DOHH2 (cell line): ENCODE results near the gene CMIP.

ENCODE experiments used
- H3F3A ChIP-seq: fragments of 200-600 bp; sonication (generic), shearing (Covaris generic); 2 replicates; pipeline ENCODE4 v1.6.0; 2016; ENCODE audit warnings: antibody characterized with exemption, mild to moderate bottlenecking; ENCODE audit not compliant: control insufficient read depth, insufficient read depth
- H3K27ac ChIP-seq: fragments of 200-600 bp; sonication (generic); 2 replicates; pipeline ENCODE4 v1.5.1; 2014; ENCODE audit warnings: low read depth, mild to moderate bottlenecking, low read length, moderate library complexity
- H3K27me3 ChIP-seq: fragments of 200-600 bp; sonication (generic); 2 replicates; pipeline ENCODE4 v1.6.1; 2014; ENCODE audit warnings: mild to moderate bottlenecking, low read length, mixed read lengths; ENCODE audit not compliant: control insufficient read depth
- H3K36me3 ChIP-seq: fragments of 200-600 bp; sonication (generic); 2 replicates; pipeline ENCODE4 v1.6.1; 2014; ENCODE audit warnings: mild to moderate bottlenecking, low read length, moderate library complexity, mixed read lengths; ENCODE audit not compliant: control insufficient read depth
- H3K4me1 ChIP-seq: fragments of 200-600 bp; sonication (generic); 2 replicates; pipeline ENCODE4 v1.6.1; 2014; ENCODE audit warnings: mild to moderate bottlenecking, low read length, mixed read lengths; ENCODE audit not compliant: control insufficient read depth
- H3K4me2 ChIP-seq: fragments of 200-600 bp; sonication (generic); 2 replicates; pipeline ENCODE4 v1.6.0; 2014; ENCODE audit warnings: mild to moderate bottlenecking, low read length, moderate library complexity
- H3K4me3 ChIP-seq: fragments of 200-600 bp; sonication (generic); 2 replicates; pipeline ENCODE4 v1.5.1; 2014; ENCODE audit warnings: mild to moderate bottlenecking, low read length, mixed read lengths
- H3K79me2 ChIP-seq: fragments of 200-600 bp; sonication (generic); 2 replicates; pipeline ENCODE4 v1.6.1; 2014; ENCODE audit warnings: mild to moderate bottlenecking, low read length, mixed read lengths; ENCODE audit not compliant: control insufficient read depth
- H3K9me2 ChIP-seq: fragments of 200-600 bp; sonication (generic); replicated peaks from 2 replicates; pipeline ENCODE4 v1.6.1; 2014; ENCODE audit warnings: mild to moderate bottlenecking, low read length, mixed read lengths; ENCODE audit not compliant: control insufficient read depth
- H3K9me3 ChIP-seq: fragments of 200-600 bp; sonication (generic); 2 replicates; pipeline ENCODE4 v1.6.1; 2014; ENCODE audit warnings: antibody characterized with exemption, low read length, mixed read lengths; ENCODE audit not compliant: control insufficient read depth, insufficient read depth
- H4K20me1 ChIP-seq: fragments of 200-600 bp; sonication (generic); 2 replicates; pipeline ENCODE4 v1.6.0; 2014; ENCODE audit warnings: low read depth, mild to moderate bottlenecking, antibody characterized with exemption, low read length, moderate library complexity; ENCODE audit not compliant: control insufficient read depth, insufficient read depth
- CTCF ChIP-seq: fragments of 200-600 bp; sonication (generic); IDR thresholded peaks from one replicate; pipeline ENCODE4 v1.5.1; 2014; ENCODE audit warnings: antibody characterized with exemption, mild to moderate bottlenecking, low read depth, low read length; ENCODE audit not compliant: poor library complexity, severe bottlenecking
- EZH2phosphoT487 ChIP-seq: fragments of 200-600 bp; sonication (generic); IDR thresholded peaks from 2 replicates; pipeline ENCODE4 v1.6.1; 2017; ENCODE audit warnings: borderline replicate concordance, mild to moderate bottlenecking, antibody characterized with exemption, low read length, moderate library complexity, mixed read lengths

Gene CMIP

GRCh38 chr16:81657224-81657623, 212.6 kb downstream of the CMIP start:
- H3K9me3 ChIP-seq, result no peaks in the 10 kb centered on the region
- no peaks in the 10 kb centered on the region for H4K20me1 ChIP-seq
- H3K79me2 ChIP-seq, result no peaks in the 10 kb centered on the region
- H3F3A ChIP-seq, result no peaks in the 10 kb centered on the region
- no peaks in the 10 kb centered on the region for H3K9me2 ChIP-seq
- no peak overlapping the region for H3K4me2 ChIP-seq
- no peaks in the 10 kb centered on the region for H3K4me1 ChIP-seq
- TF ChIP-seq EZH2phosphoT487 (no peak), CTCF (no peak)
- no peak overlapping the region for H3K4me3 ChIP-seq
- H3K36me3 ChIP-seq, result no peaks in the 10 kb centered on the region; the same call in 1 of the 2 replicates
- H3K27ac ChIP-seq, result no peak overlapping the region
- no peaks in the 10 kb centered on the region for H3K27me3 ChIP-seq

- Histone ChIP-seq H4K20me1 (no peaks in the 10 kb centered on the region), H3K27ac (no peak overlapping the region), H3K4me1 (no peaks in the 10 kb centered on the region), H3K79me2 (no peaks in the 10 kb centered on the region), H3K36me3 (no peaks in the 10 kb centered on the region; the same call in 1 of the 2 replicates), H3K27me3 (no peaks in the 10 kb centered on the region), H3K9me3 (no peaks in the 10 kb centered on the region), H3K4me3 (no peak overlapping the region), H3K9me2 (no peaks in the 10 kb centered on the region), H3F3A (no peaks in the 10 kb centered on the region), H3K4me2 (no peak overlapping the region)
- TF ChIP-seq EZH2phosphoT487 (no peak), CTCF (no peak)
Measured at GRCh38 chr16:81657781-81658180, 213.2 kb downstream of the CMIP start.

GRCh38 chr16:81658373-81658772, 213.8 kb downstream of the CMIP start:
- no peaks in the 10 kb centered on the region; the same call in 1 of the 2 replicates for H3K36me3 ChIP-seq

More at GRCh38 chr16:81658373-81658772, 213.8 kb downstream of the CMIP start:
- no peak overlapping the region for H3K4me2 ChIP-seq
- no peaks in the 10 kb centered on the region for H3K27me3 ChIP-seq
- H3K27ac ChIP-seq, result no peak overlapping the region
- no peak overlapping the region for H3K4me3 ChIP-seq
- no peaks in the 10 kb centered on the region for H3K9me3 ChIP-seq
- H4K20me1 ChIP-seq, result no peaks in the 10 kb centered on the region
- H3F3A ChIP-seq, result no peaks in the 10 kb centered on the region
- no peaks in the 10 kb centered on the region for H3K4me1 ChIP-seq
- no peak for TF ChIP-seq EZH2phosphoT487
- TF ChIP-seq CTCF, result no peak
- H3K9me2 ChIP-seq, result no peaks in the 10 kb centered on the region
- no peaks in the 10 kb centered on the region for H3K79me2 ChIP-seq
